Upper lobe of left lung (tissue), 4 donors: ENCODE data around the gene GJD4.

Experiments
- POLR2AphosphoS5 ChIP-seq, 2 donors: sonication (generic); formaldehyde crosslinking; IDR thresholded peaks; one replicate each; pipeline ENCODE4 v1.5.1; 2017; ENCODE audit warnings: antibody characterized with exemption in 2 of 2
- TF ChIP-seq, protein P1 (sequence below), 6 experiments: fragments of 450-650 bp in 4 of 6; fragments of 200-600 bp in 2 of 6; sonication (generic) in 2 of 6; IDR thresholded peaks; one replicate each; pipeline ENCODE4 v1.5.1; 2016 to 2019; ENCODE audit warnings: antibody characterized with exemption in 6 of 6

GRCh38 chr10:35592441-35592840 is 12.7 kb upstream of the GJD4 start:
- TF ChIP-seq, protein P1, sequence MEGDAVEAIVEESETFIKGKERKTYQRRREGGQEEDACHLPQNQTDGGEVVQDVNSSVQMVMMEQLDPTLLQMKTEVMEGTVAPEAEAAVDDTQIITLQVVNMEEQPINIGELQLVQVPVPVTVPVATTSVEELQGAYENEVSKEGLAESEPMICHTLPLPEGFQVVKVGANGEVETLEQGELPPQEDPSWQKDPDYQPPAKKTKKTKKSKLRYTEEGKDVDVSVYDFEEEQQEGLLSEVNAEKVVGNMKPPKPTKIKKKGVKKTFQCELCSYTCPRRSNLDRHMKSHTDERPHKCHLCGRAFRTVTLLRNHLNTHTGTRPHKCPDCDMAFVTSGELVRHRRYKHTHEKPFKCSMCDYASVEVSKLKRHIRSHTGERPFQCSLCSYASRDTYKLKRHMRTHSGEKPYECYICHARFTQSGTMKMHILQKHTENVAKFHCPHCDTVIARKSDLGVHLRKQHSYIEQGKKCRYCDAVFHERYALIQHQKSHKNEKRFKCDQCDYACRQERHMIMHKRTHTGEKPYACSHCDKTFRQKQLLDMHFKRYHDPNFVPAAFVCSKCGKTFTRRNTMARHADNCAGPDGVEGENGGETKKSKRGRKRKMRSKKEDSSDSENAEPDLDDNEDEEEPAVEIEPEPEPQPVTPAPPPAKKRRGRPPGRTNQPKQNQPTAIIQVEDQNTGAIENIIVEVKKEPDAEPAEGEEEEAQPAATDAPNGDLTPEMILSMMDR (IDR thresholded peaks at IDR 0.05): no peak
- TF ChIP-seq POLR2AphosphoS5 (IDR thresholded peaks at IDR 0.05): no peak
